Parathyroid adenoma (tissue), 2 donors: ENCODE data around the gene FOXR1.
A peak's percentile ranks its signal among the peaks of the same experiment; 100 is the strongest.

Experiments used
- H2AFZ ChIP-seq: fragments of 300-600 bp; sonication (generic); one replicate; pipeline ENCODE4 v1.7.0; 2017; ENCODE audit warnings: antibody characterized with exemption, mild to moderate bottlenecking
- H3K27ac ChIP-seq: fragments of 300-600 bp; sonication (generic); one replicate; pipeline ENCODE4 v1.7.0; 2017
- H3K27me3 ChIP-seq: fragments of 300-600 bp; sonication (generic); one replicate; pipeline ENCODE4 v1.7.0; 2017; ENCODE audit warnings: low read length; ENCODE audit not compliant: control insufficient read depth, insufficient read depth
- H3K36me3 ChIP-seq: fragments of 300-600 bp; sonication (generic); one replicate; pipeline ENCODE4 v1.7.0; 2017; ENCODE audit warnings: low read length; ENCODE audit not compliant: control insufficient read depth, insufficient read depth
- H3K4me1 ChIP-seq: fragments of 300-600 bp; sonication (generic); one replicate; pipeline ENCODE4 v1.7.0; 2017; ENCODE audit warnings: control low read depth
- H3K4me2 ChIP-seq: fragments of 300-600 bp; sonication (generic); one replicate; pipeline ENCODE4 v1.7.0; 2017; ENCODE audit warnings: low read length
- H3K4me3 ChIP-seq: fragments of 300-600 bp; sonication (generic); one replicate; pipeline ENCODE4 v1.7.0; 2017; ENCODE audit warnings: low read depth, low read length
- H3K79me2 ChIP-seq: fragments of 300-600 bp; sonication (generic); one replicate; pipeline ENCODE4 v1.7.0; 2017; ENCODE audit warnings: control low read depth
- H3K9ac ChIP-seq: fragments of 300-600 bp; sonication (generic); one replicate; pipeline ENCODE4 v1.7.0; 2017; ENCODE audit warnings: mild to moderate bottlenecking
- H3K9me3 ChIP-seq: fragments of 300-600 bp; sonication (generic); one replicate; pipeline ENCODE4 v1.7.0; 2017; ENCODE audit warnings: low read length; ENCODE audit not compliant: control insufficient read depth
- CTCF ChIP-seq: fragments of 300-600 bp; sonication (generic); IDR thresholded peaks from one replicate; pipeline ENCODE4 v1.7.0; 2017; ENCODE audit warnings: antibody characterized with exemption, mild to moderate bottlenecking
- donor health status: primary hyperparathyroidism.

The FOXR1 gene

GRCh38 chr11:118971646-118972045 lies at the start of gene FOXR1:
TSS of gene FOXR1 (plus strand) at chr11:118971761. CDS start at chr11:118971932, 171 bp downstream.
- no peaks in the 10 kb centered on the region for H3K27me3 ChIP-seq
- H3K9me3 ChIP-seq, result no peaks in the 10 kb centered on the region
- no peaks in the 10 kb centered on the region for H3K79me2 ChIP-seq
- no peaks in the 10 kb centered on the region for H3K36me3 ChIP-seq
- no peak within 1 kb of the TSS for H3K9ac ChIP-seq
- TF ChIP-seq CTCF, result no peak
- H3K4me1 ChIP-seq, result no peaks in the 10 kb centered on the region
- H2AFZ ChIP-seq, result no peak within 1 kb of the TSS
- H3K4me3 ChIP-seq, result no peak within 1 kb of the TSS
- no peak within 1 kb of the TSS for H3K4me2 ChIP-seq
- H3K27ac ChIP-seq, result no peak within 1 kb of the TSS

GRCh38 chr11:118921929-118922744 lies 49.4 kb upstream of the FOXR1 start:
- peak overlapping the region; percentile 91 for H3K4me2 ChIP-seq
- peak overlapping the region; percentile 47 for H3K4me3 ChIP-seq
- H3K27me3 ChIP-seq, result no peaks in the 10 kb centered on the region
- H2AFZ ChIP-seq, result no peak overlapping the region
- no peak overlapping the region for H3K9ac ChIP-seq
- H3K27ac ChIP-seq, result peak overlapping the region; percentile 53
- no peaks in the 10 kb centered on the region for H3K36me3 ChIP-seq
- no peak for TF ChIP-seq CTCF
- H3K79me2 ChIP-seq, result peaks cover 4% of the 10 kb centered on the region
- H3K4me1 ChIP-seq, result peaks cover 35% of the 10 kb centered on the region
- H3K9me3 ChIP-seq, result no peaks in the 10 kb centered on the region

GRCh38 chr11:118922745-118923627 lies 48.6 kb upstream of the FOXR1 start:
- Histone ChIP-seq H3K9ac (no peak overlapping the region), H3K27ac (no peak overlapping the region), H3K4me2 (peak overlapping the region; percentile 91), H3K27me3 (no peaks in the 10 kb centered on the region), H3K4me3 (peak overlapping the region; percentile 47), H3K79me2 (peaks cover 4% of the 10 kb centered on the region), H3K9me3 (no peaks in the 10 kb centered on the region), H3K36me3 (no peaks in the 10 kb centered on the region), H2AFZ (no peak overlapping the region), H3K4me1 (peaks cover 36% of the 10 kb centered on the region)
- no peak for TF ChIP-seq CTCF

- Histone ChIP-seq H2AFZ (no peak overlapping the region), H3K9ac (no peak overlapping the region), H3K4me1 (peaks cover 33% of the 10 kb centered on the region), H3K27me3 (no peaks in the 10 kb centered on the region), H3K4me2 (peak overlapping the region; percentile 91), H3K9me3 (no peaks in the 10 kb centered on the region), H3K27ac (no peak overlapping the region), H3K36me3 (no peaks in the 10 kb centered on the region), H3K4me3 (peak overlapping the region; percentile 73), H3K79me2 (peaks cover 4% of the 10 kb centered on the region)
- TF ChIP-seq CTCF, result no peak
These were observed 47.6 kb upstream of the FOXR1 start for GRCh38 chr11:118923721-118924587.
